Lung microvascular endothelial cell (primary cell): ENCODE data around the gene IQCM. TPM values are rescaled to one million over a fixed set of nuclear protein-coding genes. Genes with fewer than 3 reads are reported as not detected.

Source experiments
- DNase-seq, 2 donors: peaks; one replicate each; pipeline versions ENCODE4 v3.0.0 to v3.0.0-alpha.2; 2010; ENCODE audit warnings: low read depth in 2 of 2
- total RNA-seq: library from RNA; depleted of rRNA; stranded (reverse); fragments of >200 nt; gene quantifications from 2 replicates; pipeline ENCODE4 v1.2.1, GENCODE V29; 2014

IQCM gene
- total RNA-seq, 1 donor from 2014 or later: not detected

- peak in 1 of 2 donors; percentile 29 for DNase-seq
These were observed 34.5 kb downstream of the IQCM start for GRCh38 chr4:149781150-149781549.

GRCh38 chr4:149768477-149768876 lies 47.2 kb downstream of the IQCM start:
- no peak for DNase-seq

GRCh38 chr4:149766135-149766534 lies 49.5 kb downstream of the IQCM start:
- DNase-seq: no peak

- peak in 1 of 2 donors; percentile 0 for DNase-seq
These were observed 50.0 kb downstream of the IQCM start for GRCh38 chr4:149765630-149766029.

DNA sequence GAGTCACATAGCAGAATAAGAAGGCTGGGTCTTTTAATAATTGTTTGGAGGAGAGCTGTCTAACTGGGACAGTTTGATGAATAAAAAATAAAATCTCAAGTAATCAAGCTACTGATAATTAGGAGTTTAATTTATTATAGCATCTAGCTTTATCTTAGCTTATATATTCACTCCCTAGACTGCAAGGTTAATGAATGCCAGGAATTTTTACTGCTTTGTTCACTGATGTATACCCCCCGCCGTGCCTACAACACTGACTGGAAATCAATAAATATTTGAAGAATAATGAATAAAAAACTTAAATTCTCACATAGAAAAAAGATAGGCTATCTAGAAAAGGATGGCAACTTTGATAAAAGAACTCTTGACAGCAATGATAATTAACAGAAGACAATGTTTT lies 59.7 kb downstream of the IQCM start:
- no peak for DNase-seq

DNA sequence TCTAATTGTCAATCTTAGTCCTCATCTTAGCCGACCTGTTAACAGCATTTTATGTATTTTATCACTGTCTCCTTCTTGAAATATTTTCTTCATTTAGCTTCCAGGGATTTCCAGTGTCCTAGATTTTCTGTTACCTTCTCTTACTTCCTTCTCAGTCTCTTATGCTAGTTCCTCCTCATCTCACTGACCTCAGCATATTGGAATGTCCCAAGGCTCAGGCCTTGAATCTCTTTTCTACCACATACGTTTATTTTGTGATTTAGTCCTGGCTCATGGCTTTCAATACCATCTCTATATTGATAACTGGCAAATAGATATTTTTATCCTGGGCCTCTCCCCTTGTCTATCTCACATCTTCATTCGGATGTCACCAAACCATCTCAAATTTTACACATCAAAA lies 61.1 kb downstream of the IQCM start:
- no peak for DNase-seq

DNA sequence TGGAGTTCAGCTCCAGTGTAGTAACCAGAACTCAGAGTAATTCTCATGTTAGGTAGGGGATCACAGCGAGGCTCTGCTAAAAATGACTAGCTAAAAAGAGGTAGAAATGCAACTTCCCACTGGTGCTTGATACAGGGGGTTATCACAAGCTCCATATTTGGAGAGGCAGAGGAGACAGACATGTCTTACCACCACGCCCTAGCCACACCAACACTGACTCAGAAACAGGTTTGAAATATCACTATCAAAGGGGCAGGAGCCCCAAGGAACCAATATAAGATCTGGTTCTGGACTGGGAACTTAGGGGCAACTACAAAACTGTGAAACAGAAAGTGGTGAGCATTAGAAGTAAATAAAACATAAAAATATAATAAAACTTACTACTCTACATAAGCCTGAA lies 62.9 kb downstream of the IQCM start:
- no peak for DNase-seq

GRCh38 chr4:149751174-149751573 lies 64.5 kb downstream of the IQCM start:
- DNase-seq: no peak

DNA sequence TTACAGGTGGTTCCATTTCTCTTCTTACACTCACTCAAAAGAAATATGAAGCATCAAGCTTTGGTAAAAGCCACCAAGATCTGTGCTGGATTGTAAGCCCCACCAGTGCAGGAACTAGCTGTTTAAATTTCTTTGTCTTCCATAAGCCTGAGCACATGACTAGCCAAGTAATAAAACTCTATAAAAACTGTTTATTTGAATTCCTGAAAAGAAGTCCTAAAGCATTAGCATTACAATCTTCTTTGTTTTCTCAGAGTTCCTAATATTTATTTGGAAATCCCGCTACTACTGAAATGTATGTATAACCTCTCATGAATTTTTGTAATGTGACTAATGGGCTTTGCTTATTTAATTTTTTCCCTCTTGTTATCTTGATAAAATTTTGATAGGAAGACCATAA lies 65.9 kb downstream of the IQCM start:
- DNase-seq: no peak

- DNase-seq: no peak
These were observed 68.0 kb downstream of the IQCM start for GRCh38 chr4:149747646-149748045.

DNA sequence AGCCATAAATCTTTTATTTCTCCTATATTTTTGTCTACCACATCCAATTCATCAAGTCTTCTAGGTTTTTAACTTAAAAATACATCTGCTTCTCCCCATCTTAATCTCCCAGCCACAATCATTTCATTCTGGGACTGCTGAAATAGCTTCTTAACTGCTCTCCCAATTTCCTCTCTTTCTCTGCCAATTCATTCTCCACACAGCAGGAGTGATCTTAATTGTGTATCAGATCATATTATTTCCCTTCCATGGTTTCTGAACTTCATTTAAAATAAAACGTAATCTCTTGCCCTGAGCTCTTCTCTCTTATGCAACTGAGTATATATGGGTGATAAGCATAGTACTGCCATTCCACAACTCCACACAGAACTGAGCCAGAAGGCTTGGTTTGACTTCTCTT lies 69.4 kb downstream of the IQCM start:
- no peak for DNase-seq

GRCh38 chr4:149741186-149741831 lies 74.3 kb downstream of the IQCM start:
- no peak for DNase-seq

DNA sequence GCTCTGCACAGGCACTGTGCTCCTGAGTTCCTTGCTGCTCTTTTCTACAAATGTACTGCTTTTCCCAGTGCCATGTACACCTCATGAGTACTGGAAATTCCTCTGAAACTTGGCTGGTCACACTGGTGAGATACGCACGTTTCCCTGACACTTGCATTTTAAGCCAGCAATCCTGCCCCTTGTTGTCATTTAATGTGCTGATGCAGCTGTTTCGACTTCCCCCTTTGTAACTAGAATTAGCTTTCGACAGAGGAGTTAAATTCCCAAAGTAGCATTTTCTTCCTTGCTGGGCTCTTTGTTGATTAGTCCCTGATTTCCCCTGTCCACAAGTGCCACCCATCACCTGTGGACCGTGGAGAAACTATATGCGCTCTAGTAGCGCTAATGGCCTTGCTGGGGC lies 77.5 kb downstream of the IQCM start:
- no peak for DNase-seq

DNA sequence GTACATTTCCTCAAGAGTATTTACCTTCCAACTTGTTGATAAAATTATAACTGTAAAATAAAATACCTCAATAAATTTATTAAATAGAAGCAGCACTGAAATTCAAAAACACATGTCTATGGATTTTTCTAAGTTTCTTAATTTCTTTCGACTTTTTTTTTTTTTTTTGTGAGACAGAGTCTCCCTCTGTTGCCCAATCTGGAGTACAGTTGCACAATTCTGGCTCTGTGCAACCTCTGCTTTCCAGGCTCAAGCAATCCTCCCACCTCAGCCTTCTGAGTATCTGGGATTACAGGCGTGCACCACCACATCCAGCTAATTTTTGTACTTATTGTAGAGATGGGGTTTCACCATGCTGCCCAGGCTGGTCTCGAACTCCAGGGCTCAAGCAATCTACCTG lies 79.8 kb downstream of the IQCM start:
- no peak for DNase-seq

GRCh38 chr4:149728444-149728843 lies 87.2 kb downstream of the IQCM start:
- no peak for DNase-seq

DNA sequence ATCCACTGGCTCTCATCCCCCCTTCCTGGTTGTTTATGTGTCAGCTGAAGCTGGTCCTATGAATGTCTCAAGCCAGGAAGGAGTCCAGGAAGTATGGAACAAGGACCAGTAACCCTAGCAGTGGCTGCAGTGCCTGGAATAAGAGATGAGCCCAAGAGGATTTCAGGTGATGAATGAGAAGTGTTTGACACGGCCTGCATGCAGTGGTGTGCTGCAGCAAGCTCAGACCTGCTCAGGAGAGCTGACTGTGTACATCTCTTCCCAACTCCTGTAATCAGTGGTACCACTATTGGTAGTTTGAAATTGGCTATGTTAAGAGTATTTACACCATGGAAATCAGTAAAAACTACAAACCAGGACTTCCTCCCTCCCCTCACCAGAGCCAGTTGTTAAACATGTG lies 88.0 kb downstream of the IQCM start:
- DNase-seq: no peak

DNA sequence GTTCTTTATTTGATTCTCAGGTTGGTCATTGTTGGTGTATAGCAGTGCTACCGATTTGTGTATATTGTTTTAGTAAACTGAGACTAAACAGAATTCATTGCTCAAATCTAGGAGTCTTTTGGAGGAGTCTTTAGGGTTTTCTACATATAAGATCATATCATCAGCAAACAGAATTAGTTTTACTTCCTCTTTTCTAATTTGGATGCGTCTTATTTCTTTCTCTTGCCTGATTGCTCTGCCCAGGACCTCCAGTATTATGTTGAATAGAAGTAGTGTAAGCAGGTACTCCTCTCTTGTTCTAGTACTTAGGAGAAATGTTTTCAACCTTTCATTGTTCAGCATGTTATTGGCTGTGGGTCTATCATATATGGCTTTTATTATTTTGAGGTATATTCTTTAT lies 92.6 kb downstream of the IQCM start:
- DNase-seq: no peak

GRCh38 chr4:149719806-149720205 lies 95.8 kb downstream of the IQCM start:
- no peak for DNase-seq

- no peak for DNase-seq
These were observed 96.3 kb downstream of the IQCM start for GRCh38 chr4:149719357-149719756.

GRCh38 chr4:149718500-149718899 lies 97.1 kb downstream of the IQCM start:
- DNase-seq: no peak

DNA sequence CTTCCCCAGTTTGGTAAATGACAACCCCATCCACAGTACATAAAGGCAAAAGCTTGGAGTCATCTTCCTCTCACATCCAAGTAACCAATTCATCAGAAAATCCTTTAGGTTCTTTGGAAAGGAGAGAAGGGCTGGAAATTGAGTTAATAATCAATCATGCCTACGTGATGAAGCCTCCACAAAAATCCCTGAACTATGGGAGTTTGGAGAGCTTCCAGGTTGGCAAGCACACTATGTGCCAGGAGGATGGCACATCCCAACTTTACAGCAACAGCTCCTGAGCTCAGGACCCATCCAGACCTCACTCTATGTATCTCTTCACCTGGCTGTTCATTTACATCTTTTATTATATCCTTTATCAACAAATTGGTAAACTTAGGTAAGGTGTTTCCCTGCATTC lies 98.9 kb downstream of the IQCM start:
- DNase-seq: no peak

- DNase-seq: no peak
These were observed 99.6 kb downstream of the IQCM start for GRCh38 chr4:149715822-149716585.

- no peak for DNase-seq
These were observed 102.6 kb downstream of the IQCM start for GRCh38 chr4:149713031-149713430.
